BLaER1 treated with 17β-estradiol and CSF1 and Interleukin-3, amounts not matched to agents 10 nM and 100 nM (cell line): ENCODE measurements around the gene PRKCD.

Source experiments
- H3K27ac ChIP-seq, 11 experiments: shearing (Covaris generic); formaldehyde crosslinking; 2 replicates each; pipeline ENCODE4 v1.8.1; 2022
- H3K27me3 ChIP-seq, 11 experiments: shearing (Covaris generic); formaldehyde crosslinking; 2 replicates each; pipeline ENCODE4 v1.8.1; 2022
- H3K36me3 ChIP-seq, 11 experiments: shearing (Covaris generic); formaldehyde crosslinking; 2 replicates each; pipeline ENCODE4 v1.8.1; 2022
- H3K4me1 ChIP-seq, 10 experiments: shearing (Covaris generic); formaldehyde crosslinking; 2 replicates each; pipeline ENCODE4 v1.8.1; 2022
- H3K4me2 ChIP-seq, 11 experiments: shearing (Covaris generic); formaldehyde crosslinking; 2 replicates each; pipeline ENCODE4 v1.8.1; 2022
- H3K4me3 ChIP-seq, 10 experiments: shearing (Covaris generic); formaldehyde crosslinking; 2 replicates each; pipeline ENCODE4 v1.8.1; 2022
- H3K9ac ChIP-seq, 11 experiments: shearing (Covaris generic); formaldehyde crosslinking; 2 replicates each; pipeline ENCODE4 v1.8.1; 2022
- H3K9me3 ChIP-seq, 11 experiments: shearing (Covaris generic); formaldehyde crosslinking; replicated peaks in 1 of 11; 2 replicates each; pipeline ENCODE4 v1.8.1; 2022
- H4K20me1 ChIP-seq, 11 experiments: shearing (Covaris generic); formaldehyde crosslinking; 2 replicates each; pipeline ENCODE4 v1.8.1; 2022
- Cebpa-rat ChIP-seq, 11 experiments: shearing (Covaris generic); IDR thresholded peaks; 2 replicates each; pipeline ENCODE4 v1.8.1; 2022

Gene PRKCD

DNA sequence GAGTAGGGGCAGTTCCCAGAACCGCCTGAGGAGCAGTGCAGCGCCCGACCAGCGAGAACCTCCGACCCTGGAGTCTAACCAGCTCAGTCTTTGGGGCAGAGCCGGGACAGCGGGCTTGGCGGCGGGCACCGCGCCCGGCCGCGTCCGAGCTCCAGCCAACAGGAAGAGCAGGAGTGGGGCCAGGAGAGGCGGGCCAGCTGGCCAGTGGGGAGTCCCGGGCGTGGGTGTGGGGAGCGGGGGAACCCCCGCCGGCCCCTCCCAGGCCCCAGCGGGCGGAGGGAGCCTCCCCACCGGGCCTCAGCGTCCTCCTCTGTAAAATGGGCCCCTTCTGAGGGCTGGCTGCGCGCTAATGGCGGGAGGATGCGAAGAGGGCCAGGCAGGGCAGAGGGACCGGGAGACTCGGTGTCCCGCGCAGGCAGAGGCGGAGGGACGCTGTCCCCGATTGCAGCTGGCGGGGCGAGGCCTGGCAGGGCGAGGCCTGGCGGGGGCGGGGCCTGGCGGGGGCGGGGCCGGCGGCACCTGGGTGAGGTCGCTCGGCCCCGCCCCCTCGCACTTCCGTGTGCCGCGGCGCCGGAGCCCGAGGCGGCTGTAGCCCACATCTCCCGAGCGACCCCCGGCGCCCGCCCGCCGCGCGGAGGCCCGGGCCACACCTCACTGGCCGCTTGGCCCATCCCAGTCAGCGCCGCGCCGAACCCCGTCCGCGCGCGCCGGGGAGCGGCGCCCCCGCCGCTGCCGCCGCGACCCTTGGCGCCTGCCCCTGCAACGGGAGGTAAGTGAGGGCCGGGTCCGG, at the start of gene PRKCD:
Gene PRKCD (plus strand): TSS at position 550 of the 790 bp plus-strand sequence. CDS start 17,214 bp downstream, outside the sequence.
- H3K27ac ChIP-seq = peak within 1 kb of the TSS; percentile 84 to 100 (median 96)
- peaks cover 38 to 47% (median 38%) of the 10 kb centered on the region in 11 experiments for H4K20me1 ChIP-seq
- TF ChIP-seq Cebpa-rat (IDR thresholded peaks at IDR 0.05) = no peak
- no peaks in the 10 kb centered on the region for H3K9me3 ChIP-seq
- peak within 1 kb of the TSS; percentile 92 to 100 (median 99) for H3K4me2 ChIP-seq
- peaks cover 4 to 22% (median 19%) of the 10 kb centered on the region in 11 experiments for H3K27me3 ChIP-seq
- H3K36me3 ChIP-seq = peaks cover 18 to 37% (median 24%) of the 10 kb centered on the region in 11 experiments; a peak in 21 of 22 replicates
- H3K4me3 ChIP-seq = peak within 1 kb of the TSS; percentile 88 to 100 (median 98)
- peak within 1 kb of the TSS; percentile 96 to 99 (median 98) for H3K9ac ChIP-seq
- H3K4me1 ChIP-seq = peaks cover 54 to 72% (median 66%) of the 10 kb centered on the region in 10 experiments

DNA sequence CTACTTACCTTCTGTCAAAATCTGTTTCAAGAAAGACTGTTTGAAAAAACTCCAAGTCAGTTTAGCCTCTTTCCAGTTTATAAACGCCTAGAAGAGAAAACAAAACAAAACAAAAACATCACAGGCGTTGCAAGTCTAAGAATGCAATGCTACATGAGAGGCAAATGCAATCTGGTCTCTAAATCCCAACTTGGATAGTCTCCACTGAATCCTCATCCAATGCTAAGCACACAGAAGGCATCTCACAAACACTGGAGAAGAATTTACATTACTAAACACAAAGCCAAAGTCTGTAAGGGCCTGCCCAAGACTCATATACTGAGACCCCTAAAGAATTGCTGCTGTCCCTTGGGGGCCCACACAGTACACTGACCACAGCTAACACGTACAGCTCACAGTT, 49.2 kb upstream of the PRKCD start:
- Histone ChIP-seq H3K4me2 (no peak overlapping the region), H3K4me1 (peaks cover 0 to 46% (median 18%) of the 10 kb centered on the region in 10 experiments; a peak in 11 of 20 replicates), H3K9ac (no peak overlapping the region; a peak in 1 of 22 replicates), H3K27ac (no peak overlapping the region), H3K36me3 (peaks cover 44 to 95% (median 83%) of the 10 kb centered on the region in 11 experiments), H4K20me1 (peaks cover 0 to 14% (median 0%) of the 10 kb centered on the region in 11 experiments; a peak in 6 of 22 replicates), H3K27me3 (no peaks in the 10 kb centered on the region), H3K4me3 (no peak overlapping the region), H3K9me3 (no peaks in the 10 kb centered on the region)
- no peak for TF ChIP-seq Cebpa-rat (IDR thresholded peaks at IDR 0.05)

DNA sequence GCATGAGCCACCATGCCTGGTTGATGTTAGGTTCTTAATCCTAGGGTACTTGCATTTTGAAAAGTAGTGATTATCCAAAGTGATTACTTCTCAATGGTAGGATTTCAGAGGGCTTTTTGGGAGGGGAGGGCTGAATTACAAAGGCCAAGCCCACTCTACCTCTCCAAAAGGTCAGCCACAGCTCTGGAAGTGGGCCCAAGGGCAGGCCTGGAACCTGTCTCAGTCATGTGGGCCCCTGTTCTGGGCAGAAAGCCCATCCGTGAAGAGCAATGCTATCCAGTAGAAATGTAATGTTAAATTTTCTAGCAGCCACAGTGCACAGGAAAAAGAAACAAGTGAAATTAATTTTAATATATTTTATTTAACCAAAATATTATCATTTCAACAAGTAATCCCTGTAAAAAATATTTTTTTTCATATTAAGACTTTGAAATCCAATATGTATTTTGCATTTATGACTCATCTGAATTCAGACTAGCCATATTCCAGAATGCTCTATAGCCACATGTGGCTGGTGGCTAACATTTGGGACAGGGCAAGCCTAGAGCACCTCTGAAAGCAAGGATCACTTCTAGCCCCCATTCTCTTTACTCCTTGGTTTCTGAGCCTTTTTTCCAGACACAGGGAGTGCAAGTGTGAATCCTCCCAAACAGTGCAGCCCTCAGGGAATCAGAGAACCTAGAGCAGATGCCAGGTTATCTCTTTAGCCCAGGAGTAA, 47.6 kb upstream of the PRKCD start:
- Histone ChIP-seq H3K27ac (0 out of 22 replicates have a peak overlapping the region, but pooled peaks of 1 of the 11 experiments have one; percentile 8), H3K4me3 (no peak overlapping the region), H3K9me3 (no peaks in the 10 kb centered on the region), H3K27me3 (no peaks in the 10 kb centered on the region), H3K9ac (peak overlapping the region in 4 of 11 experiments; percentile 1 to 38 (median 22); a peak in 3 of 22 replicates), H3K4me1 (peaks cover 0 to 38% (median 18%) of the 10 kb centered on the region in 10 experiments; a peak in 11 of 20 replicates), H3K36me3 (peaks cover 60 to 96% (median 86%) of the 10 kb centered on the region in 11 experiments), H4K20me1 (peaks cover 0 to 14% (median 0%) of the 10 kb centered on the region in 11 experiments; a peak in 6 of 22 replicates), H3K4me2 (no peak overlapping the region; a peak in 1 of 22 replicates)
- TF ChIP-seq Cebpa-rat (IDR thresholded peaks at IDR 0.05) = no peak

DNA sequence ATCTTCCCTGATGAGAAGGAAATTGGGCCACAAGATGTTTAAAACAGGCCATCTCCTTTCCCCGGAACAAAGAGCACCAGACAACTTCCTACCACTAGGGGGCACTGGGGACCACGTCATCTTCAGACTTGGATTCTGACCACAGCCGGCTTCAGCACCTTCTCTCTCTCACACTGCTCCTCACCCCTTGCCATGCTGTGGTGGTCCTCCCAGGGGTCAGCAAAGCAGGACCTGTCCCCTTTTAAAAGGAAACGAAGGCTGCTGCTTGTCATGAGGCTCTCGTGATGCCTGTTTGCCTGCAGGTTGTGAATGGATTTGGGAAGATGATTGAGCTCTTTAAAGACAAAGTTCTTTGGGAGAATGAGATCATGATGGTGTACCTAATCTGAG, 47.0 kb upstream of the PRKCD start:
- H3K9ac ChIP-seq = peak overlapping the region in 4 of 11 experiments; percentile 6 to 38 (median 22); a peak in 1 of 22 replicates
- no peaks in the 10 kb centered on the region for H3K27me3 ChIP-seq
- no peak overlapping the region for H3K4me3 ChIP-seq
- H3K4me1 ChIP-seq = peaks cover 0 to 35% (median 18%) of the 10 kb centered on the region in 10 experiments; a peak in 11 of 20 replicates
- peak overlapping the region in 3 of 11 experiments; percentile 2 to 30 (median 22); a peak in 2 of 22 replicates for H3K27ac ChIP-seq
- H4K20me1 ChIP-seq = peaks cover 0 to 14% (median 0%) of the 10 kb centered on the region in 11 experiments; a peak in 6 of 22 replicates
- no peaks in the 10 kb centered on the region for H3K9me3 ChIP-seq
- H3K4me2 ChIP-seq = peak overlapping the region in 4 of 11 experiments; percentile 27 to 61 (median 52); a peak in 5 of 22 replicates
- peaks cover 66 to 96% (median 86%) of the 10 kb centered on the region in 11 experiments for H3K36me3 ChIP-seq
- no peak for TF ChIP-seq Cebpa-rat (IDR thresholded peaks at IDR 0.05)

DNA sequence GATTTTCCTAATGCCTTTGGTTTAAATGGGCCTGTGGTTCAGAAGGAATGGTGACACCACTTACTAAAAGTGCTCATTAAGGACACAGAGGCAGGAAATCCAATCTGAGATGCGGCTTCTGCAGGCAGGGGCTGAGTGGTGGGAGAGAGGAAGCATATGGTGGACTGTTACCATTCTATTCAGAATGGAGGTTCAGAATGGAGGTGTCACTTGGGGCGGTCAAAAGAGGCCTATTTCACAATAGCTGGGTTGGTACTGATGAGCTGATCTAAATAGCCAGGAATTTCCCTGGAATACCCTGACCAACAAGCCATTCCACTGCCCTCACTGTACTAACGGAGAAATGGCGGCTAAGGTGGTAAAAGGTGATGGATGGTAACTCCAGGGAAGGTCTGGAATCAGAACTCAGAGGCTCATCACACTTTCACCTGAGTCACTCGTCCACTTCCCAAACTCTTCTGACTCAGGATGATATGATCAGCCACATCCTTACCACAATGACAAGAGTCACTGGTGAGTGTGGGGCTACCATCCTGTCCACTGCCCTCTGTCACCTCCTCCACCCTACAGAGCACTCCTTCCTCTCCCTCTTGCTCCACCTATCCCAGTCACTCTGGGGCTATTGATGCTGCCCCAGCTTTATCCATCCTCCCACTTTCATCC, 46.5 kb upstream of the PRKCD start:
- no peaks in the 10 kb centered on the region for H3K9me3 ChIP-seq
- H4K20me1 ChIP-seq = peaks cover 0 to 14% (median 0%) of the 10 kb centered on the region in 11 experiments; a peak in 6 of 22 replicates
- H3K4me3 ChIP-seq = no peak overlapping the region
- H3K27me3 ChIP-seq = no peaks in the 10 kb centered on the region
- TF ChIP-seq Cebpa-rat (IDR thresholded peaks at IDR 0.05) = no peak
- peak overlapping the region in 4 of 11 experiments; percentile 27 to 61 (median 52); a peak in 8 of 22 replicates for H3K4me2 ChIP-seq
- H3K4me1 ChIP-seq = peaks cover 0 to 30% (median 15%) of the 10 kb centered on the region in 10 experiments; a peak in 11 of 20 replicates
- peak overlapping the region in 4 of 11 experiments; percentile 6 to 29 (median 12); a peak in 2 of 22 replicates for H3K9ac ChIP-seq
- H3K36me3 ChIP-seq = peaks cover 71 to 96% (median 86%) of the 10 kb centered on the region in 11 experiments
- peak overlapping the region in 3 of 11 experiments; percentile 2 to 30 (median 22); a peak in 3 of 22 replicates for H3K27ac ChIP-seq

DNA sequence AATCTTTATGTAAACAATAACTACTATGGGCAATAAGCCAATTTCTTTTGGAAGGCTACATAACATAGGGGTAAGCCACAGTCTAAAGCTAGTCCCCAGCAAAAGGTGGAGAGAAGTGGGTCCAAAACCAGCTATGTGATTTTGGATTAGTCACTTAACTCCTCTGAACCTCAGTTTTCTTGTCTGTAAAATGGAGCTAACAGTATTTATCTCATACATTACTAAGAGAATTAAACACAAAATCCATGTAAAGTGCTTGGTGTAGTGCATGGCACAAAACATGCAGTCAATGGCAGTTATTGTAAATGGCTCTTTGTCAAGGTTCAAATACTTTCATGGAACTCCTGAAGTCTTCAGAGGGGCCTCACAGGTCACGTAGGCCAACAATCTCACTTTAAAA, 44.1 kb upstream of the PRKCD start:
- peaks cover 0 to 20% (median 8%) of the 10 kb centered on the region in 10 experiments; a peak in 9 of 20 replicates for H3K4me1 ChIP-seq
- H3K36me3 ChIP-seq = peaks cover 83 to 96% (median 90%) of the 10 kb centered on the region in 11 experiments
- H3K27ac ChIP-seq = no peak overlapping the region
- no peaks in the 10 kb centered on the region for H3K27me3 ChIP-seq
- peaks cover 0 to 14% (median 0%) of the 10 kb centered on the region in 11 experiments; a peak in 6 of 22 replicates for H4K20me1 ChIP-seq
- H3K4me2 ChIP-seq = no peak overlapping the region
- no peak overlapping the region for H3K9ac ChIP-seq
- H3K9me3 ChIP-seq = no peaks in the 10 kb centered on the region
- H3K4me3 ChIP-seq = no peak overlapping the region
- TF ChIP-seq Cebpa-rat (IDR thresholded peaks at IDR 0.05) = no peak

DNA sequence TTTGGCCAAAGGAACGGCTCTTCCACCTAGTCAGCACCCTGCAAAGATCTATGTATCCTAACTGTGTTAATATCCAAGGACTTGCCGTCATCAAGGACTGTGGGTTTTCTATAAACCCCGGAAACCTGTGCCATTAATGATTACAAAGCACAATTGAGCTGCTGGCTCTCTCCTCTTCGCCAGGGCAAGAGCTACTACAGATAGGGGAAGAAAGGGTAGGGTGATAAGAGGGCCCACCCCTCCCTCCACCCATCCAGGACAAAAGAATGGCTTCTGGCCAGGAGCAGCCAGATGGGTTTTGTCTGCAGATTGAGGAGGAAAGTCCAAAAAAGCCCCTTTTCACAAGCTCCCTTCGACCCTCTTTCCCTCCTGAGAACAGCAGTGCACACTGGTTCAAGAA, 40.7 kb upstream of the PRKCD start:
- H3K27me3 ChIP-seq = no peaks in the 10 kb centered on the region
- H3K9ac ChIP-seq = peak overlapping the region in 2 of 11 experiments; percentile 19 to 20; a peak in 1 of 22 replicates
- H3K36me3 ChIP-seq = peaks cover 98 to 100% (median 100%) of the 10 kb centered on the region in 11 experiments
- no peaks in the 10 kb centered on the region for H3K9me3 ChIP-seq
- H4K20me1 ChIP-seq = peaks cover 0 to 5% (median 0%) of the 10 kb centered on the region in 11 experiments; a peak in 5 of 22 replicates
- TF ChIP-seq Cebpa-rat (IDR thresholded peaks at IDR 0.05) = no peak
- no peak overlapping the region for H3K27ac ChIP-seq
- H3K4me3 ChIP-seq = no peak overlapping the region
- H3K4me2 ChIP-seq = no peak overlapping the region
- H3K4me1 ChIP-seq = peaks cover 0 to 20% (median 7%) of the 10 kb centered on the region in 10 experiments; a peak in 11 of 20 replicates
